ENCODE data around the gene TTYH2.

TTYH2 gene

DNA sequence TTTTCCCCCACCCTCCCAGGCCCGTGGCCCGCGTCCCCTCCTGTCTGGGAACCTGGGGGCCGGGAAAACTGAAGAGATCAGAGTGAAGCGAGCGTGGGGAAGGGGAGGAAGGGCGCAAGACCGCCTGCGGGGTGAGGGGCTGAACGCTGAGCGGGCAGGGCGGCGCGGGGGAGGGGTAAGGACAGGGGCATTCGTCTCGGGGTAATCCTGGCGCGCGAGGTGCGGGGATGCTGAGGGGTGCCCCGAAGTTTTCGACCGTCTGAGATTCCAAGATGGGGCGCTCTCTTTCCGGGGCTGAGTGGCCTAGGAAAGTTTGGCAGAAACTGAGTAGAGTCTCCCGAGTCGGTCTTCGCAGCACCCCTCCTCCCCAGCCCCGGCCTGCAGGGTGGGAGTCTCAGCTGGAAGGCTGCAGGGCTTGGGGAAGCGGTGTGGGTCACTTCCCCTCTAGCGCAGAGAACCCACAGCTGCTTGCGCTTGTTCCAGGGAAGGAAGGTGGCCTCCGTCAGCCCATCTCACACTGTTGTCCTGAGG is 555 bp downstream of the TTYH2 start:
- Histone ChIP-seq H3K4me1 (peaks cover 0 to 49% (median 33%) of the 10 kb centered on the region in 4 donors), H3K27ac (peak overlapping the region; percentile 50 to 79), H3K27me3 (no peaks in the 10 kb centered on the region), H3K36me3 (peaks cover 13 to 15% (median 14%) of the 10 kb centered on the region in 3 donors), H3K9me3 (no peaks in the 10 kb centered on the region), H3K4me3 (peak overlapping the region; percentile 51 to 61)
- intact Hi-C loops (cut with DNase I; ENCODE audit: low total_unique reads): loop anchor here (5.0 kb wide), 1 partner anchor 233 kb away; no protein-coding TSS in a partner anchor
- TF ChIP-seq, protein P1, sequence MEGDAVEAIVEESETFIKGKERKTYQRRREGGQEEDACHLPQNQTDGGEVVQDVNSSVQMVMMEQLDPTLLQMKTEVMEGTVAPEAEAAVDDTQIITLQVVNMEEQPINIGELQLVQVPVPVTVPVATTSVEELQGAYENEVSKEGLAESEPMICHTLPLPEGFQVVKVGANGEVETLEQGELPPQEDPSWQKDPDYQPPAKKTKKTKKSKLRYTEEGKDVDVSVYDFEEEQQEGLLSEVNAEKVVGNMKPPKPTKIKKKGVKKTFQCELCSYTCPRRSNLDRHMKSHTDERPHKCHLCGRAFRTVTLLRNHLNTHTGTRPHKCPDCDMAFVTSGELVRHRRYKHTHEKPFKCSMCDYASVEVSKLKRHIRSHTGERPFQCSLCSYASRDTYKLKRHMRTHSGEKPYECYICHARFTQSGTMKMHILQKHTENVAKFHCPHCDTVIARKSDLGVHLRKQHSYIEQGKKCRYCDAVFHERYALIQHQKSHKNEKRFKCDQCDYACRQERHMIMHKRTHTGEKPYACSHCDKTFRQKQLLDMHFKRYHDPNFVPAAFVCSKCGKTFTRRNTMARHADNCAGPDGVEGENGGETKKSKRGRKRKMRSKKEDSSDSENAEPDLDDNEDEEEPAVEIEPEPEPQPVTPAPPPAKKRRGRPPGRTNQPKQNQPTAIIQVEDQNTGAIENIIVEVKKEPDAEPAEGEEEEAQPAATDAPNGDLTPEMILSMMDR (IDR thresholded peaks at IDR 0.05): no peak
- peak in 1 of 2 donors; percentile 39 for DNase-seq

DNA sequence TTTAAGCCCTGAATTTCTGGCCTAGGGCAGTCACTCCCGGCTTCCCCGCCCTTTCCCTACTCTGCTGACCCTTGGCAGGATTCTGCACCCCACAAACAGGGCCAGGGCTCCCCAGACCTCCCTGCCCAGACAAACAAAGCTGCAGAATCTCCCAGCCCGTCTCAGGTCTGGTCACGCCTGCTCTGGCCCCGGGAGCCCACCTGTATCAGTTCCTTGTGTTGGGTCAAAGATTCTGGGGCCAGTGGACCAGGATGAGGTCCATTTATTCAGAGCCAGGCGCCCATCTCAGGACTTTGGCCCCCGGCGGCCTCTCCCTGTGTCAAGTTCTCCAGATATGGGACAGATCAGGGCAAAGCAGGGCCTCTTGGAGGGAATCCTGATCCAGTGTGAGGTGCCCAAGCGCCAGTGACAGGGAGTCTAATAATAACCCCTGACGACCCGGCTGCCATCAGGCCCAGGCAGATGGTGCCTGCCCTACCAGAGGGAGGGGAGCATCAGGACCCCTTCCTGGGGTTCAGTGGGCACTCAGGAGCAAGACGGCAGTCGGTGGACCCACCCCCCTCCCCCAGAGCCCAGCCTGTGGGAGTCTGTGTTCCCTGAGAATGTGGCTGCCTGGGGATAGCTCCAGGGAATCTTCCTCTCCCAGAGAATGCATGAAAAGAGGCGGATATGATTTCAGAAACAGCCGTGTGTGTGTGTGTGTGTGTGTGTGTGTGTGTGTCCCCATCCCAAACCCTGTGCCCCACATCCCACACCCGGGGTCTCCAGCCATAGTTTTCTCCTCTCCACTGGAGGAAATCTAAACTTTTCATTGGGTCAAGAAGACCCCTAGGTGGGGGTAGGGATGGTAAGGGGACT is 1.3 kb downstream of the TTYH2 start:
- no peak for DNase-seq

DNA sequence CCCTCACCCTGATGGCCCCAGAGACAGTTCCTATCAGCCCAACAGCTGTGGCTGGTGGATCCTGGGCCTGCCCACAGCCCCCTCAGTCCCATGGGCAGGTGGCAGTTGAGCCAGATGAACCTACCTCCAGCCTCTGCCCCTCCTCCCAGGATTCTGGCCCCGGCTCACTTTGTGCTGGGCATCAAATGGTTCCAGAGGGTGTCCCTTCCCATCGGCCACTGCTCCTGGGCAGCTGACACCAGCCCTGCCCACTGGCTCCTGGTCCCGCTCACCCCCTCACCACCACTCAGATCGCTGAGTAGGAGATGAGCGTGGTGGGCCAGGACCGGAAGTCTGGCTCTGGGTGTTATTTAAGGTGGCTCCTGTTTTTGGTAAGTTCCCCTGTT is 2.0 kb downstream of the TTYH2 start:
- no peaks in the 10 kb centered on the region for H3K27me3 ChIP-seq
- intact Hi-C loops (cut with DNase I; ENCODE audit: low total_unique reads): no loop called here
- no peaks in the 10 kb centered on the region for H3K9me3 ChIP-seq
- TF ChIP-seq, protein P1 (IDR thresholded peaks at IDR 0.05): no peak
- peaks cover 0 to under 1% (median 0%) of the 10 kb centered on the region in 3 donors for H3K36me3 ChIP-seq
- H3K4me3 ChIP-seq: no peak overlapping the region
- H3K4me1 ChIP-seq: peaks cover 0 to 45% (median 31%) of the 10 kb centered on the region in 4 donors
- no peak overlapping the region for H3K27ac ChIP-seq
- DNase-seq: no peak

More for the DNA sequence above, 1.3 kb downstream of the TTYH2 start:
- H3K27me3 ChIP-seq: no peaks in the 10 kb centered on the region
- intact Hi-C loops (cut with DNase I; ENCODE audit: low total_unique reads): loop anchor here (5.0 kb wide), 1 partner anchor 233 kb away; no protein-coding TSS in a partner anchor
- H3K4me3 ChIP-seq: peak overlapping the region; percentile 51 to 61
- peak overlapping the region; percentile 50 to 79 for H3K27ac ChIP-seq
- H3K9me3 ChIP-seq: no peaks in the 10 kb centered on the region
- H3K4me1 ChIP-seq: peaks cover 0 to 49% (median 33%) of the 10 kb centered on the region in 4 donors
- TF ChIP-seq, protein P1 (IDR thresholded peaks at IDR 0.05): no peak
- peaks cover 6 to 7% (median 6%) of the 10 kb centered on the region in 3 donors for H3K36me3 ChIP-seq

DNA sequence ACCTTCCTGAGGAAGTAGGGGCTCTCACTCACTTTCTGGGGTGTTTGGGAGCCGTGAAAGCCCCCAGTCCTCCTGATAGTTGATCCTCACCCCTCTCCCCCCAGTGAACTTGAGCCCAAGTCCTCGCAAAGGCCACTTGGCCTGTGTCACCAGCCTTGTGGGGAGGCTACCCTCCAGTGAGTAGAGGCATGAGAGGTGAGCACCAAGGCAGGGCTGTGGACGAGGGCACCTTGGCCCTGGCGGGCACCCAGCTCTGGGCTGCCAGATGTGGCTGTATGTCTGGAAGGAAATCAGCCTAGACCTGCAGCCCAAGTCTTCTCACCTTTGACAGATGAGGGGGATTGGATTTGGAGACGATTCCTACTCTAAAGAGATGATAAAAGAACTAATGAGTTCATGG is 3.1 kb downstream of the TTYH2 start:
- DNase-seq: no peak
- Histone ChIP-seq H3K4me1 (peaks cover 0 to 34% (median 24%) of the 10 kb centered on the region in 4 donors), H3K27ac (no peak overlapping the region), H3K27me3 (no peaks in the 10 kb centered on the region), H3K4me3 (no peak overlapping the region), H3K36me3 (peaks cover 0 to under 1% (median 0%) of the 10 kb centered on the region in 3 donors), H3K9me3 (no peaks in the 10 kb centered on the region)
- TF ChIP-seq, protein P1 (IDR thresholded peaks at IDR 0.05): no peak
- intact Hi-C loops (cut with DNase I; ENCODE audit: low total_unique reads): no loop called here

DNA sequence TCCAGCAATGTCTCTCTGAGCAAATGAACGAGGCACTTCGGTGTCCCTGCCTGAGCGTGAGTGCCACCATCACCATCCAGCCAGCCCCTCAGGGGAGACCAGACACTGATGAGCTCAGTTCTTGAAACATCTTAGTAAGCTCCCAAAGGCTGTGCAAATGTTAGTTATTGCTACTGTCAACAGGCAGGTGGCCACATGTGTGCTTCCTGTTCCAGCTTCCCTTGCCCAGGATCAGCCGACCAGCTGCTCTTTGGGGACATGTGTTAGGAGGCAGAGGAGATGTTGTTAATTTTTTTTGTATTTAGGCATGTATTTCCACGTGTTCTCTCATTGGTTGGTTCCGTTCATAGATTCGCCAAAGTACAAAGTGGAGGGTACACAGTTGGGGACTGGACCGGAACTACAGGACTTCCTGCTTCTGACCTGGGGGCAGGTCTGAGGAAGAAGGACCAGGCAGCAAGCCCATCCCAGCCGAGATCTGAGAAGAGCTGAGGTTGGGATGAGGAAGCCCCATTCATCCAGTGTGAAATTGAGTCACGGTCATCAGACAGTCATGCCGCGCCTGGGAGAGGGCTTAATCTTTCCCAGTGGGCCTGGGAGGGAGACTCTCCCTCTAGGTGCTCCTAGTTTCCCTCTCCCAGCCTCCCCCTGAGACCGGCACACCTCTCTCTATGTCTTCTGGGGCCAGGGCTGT is 3.8 kb downstream of the TTYH2 start:
- H3K27me3 ChIP-seq: no peaks in the 10 kb centered on the region
- TF ChIP-seq, protein P1 (IDR thresholded peaks at IDR 0.05): no peak
- H3K4me1 ChIP-seq: peaks cover 0 to 27% (median 17%) of the 10 kb centered on the region in 4 donors
- no peak overlapping the region for H3K27ac ChIP-seq
- no peak overlapping the region for H3K4me3 ChIP-seq
- H3K9me3 ChIP-seq: no peaks in the 10 kb centered on the region
- H3K36me3 ChIP-seq: peaks cover 0 to 7% (median 0%) of the 10 kb centered on the region in 3 donors
- intact Hi-C loops (cut with DNase I; ENCODE audit: low total_unique reads): no loop called here
- DNase-seq: no peak
